NCI-H82 (cell line): ENCODE data around the gene KRT32.

Experiments
- DNase-seq: peaks from one replicate; lab custom pipeline; 2025; lab: John Stamatoyannopoulos, UW

The KRT32 gene

GRCh38 chr17:41492771-41493170, 25.6 kb upstream of the KRT32 start:
- peak; percentile 16 for DNase-seq

GRCh38 chr17:41492351-41492750, 25.2 kb upstream of the KRT32 start:
- DNase-seq = no peak

- DNase-seq = no peak
Measured at GRCh38 chr17:41491476-41491875, 24.3 kb upstream of the KRT32 start.

GRCh38 chr17:41490000-41490990, 23.1 kb upstream of the KRT32 start:
- no peak for DNase-seq

GRCh38 chr17:41489531-41489930, 22.3 kb upstream of the KRT32 start, which contains the start of gene KRT36:
TSS of gene KRT36 (minus strand) at chr17:41489910. CDS start at chr17:41489864, 46 bp downstream.
- no peak for DNase-seq

GRCh38 chr17:41486809-41487530, 19.8 kb upstream of the KRT32 start:
- DNase-seq = peak; percentile 37

- no peak for DNase-seq
Measured at GRCh38 chr17:41486316-41486715, 19.1 kb upstream of the KRT32 start.

GRCh38 chr17:41484920-41485904, 18.0 kb upstream of the KRT32 start:
- no peak for DNase-seq

- DNase-seq = no peak
Measured at GRCh38 chr17:41483991-41484826, 17.0 kb upstream of the KRT32 start.

GRCh38 chr17:41483531-41483930, 16.3 kb upstream of the KRT32 start:
- DNase-seq = no peak

- DNase-seq = no peak
Measured at GRCh38 chr17:41481036-41481435, 13.8 kb upstream of the KRT32 start, which contains the start of gene KRT35. TSS of gene KRT35 (minus strand) at chr17:41481151. CDS start at chr17:41481097, 54 bp downstream.

- DNase-seq = no peak
Measured at GRCh38 chr17:41480581-41480980, 13.4 kb upstream of the KRT32 start.

GRCh38 chr17:41480136-41480535, 12.9 kb upstream of the KRT32 start:
- DNase-seq = no peak

GRCh38 chr17:41478237-41478636, 11.1 kb upstream of the KRT32 start:
- no peak for DNase-seq

GRCh38 chr17:41476866-41477815, 10.0 kb upstream of the KRT32 start:
- DNase-seq = no peak

- no peak for DNase-seq
Measured at GRCh38 chr17:41475421-41475820, 8.2 kb upstream of the KRT32 start.

- DNase-seq = no peak
Measured at GRCh38 chr17:41474863-41475262, 7.7 kb upstream of the KRT32 start.

- DNase-seq = no peak
Measured at GRCh38 chr17:41468346-41468745, 1.2 kb upstream of the KRT32 start.

GRCh38 chr17:41467561-41467960, 375 bp upstream of the KRT32 start:
- DNase-seq = no peak
